Stimulated activated CD8-positive, alpha-beta memory T cell treated with anti-CD3 and anti-CD28 coated beads, Interleukin-7, amount 100 ng/mL, for 48 hours (primary cell): ENCODE results near the gene FCN1.

ENCODE experiments used
- DNase-seq, 2 donors: peaks; one replicate each; pipeline ENCODE4 v3.0.0-alpha.2; 2020; ENCODE audit warnings: low read depth in 1 of 2; ENCODE audit errors: extremely low read depth in 1 of 2

FCN1 gene

GRCh38 chr9:134894136-134894860 is 23.4 kb downstream of the FCN1 start:
- DNase-seq, result no peak

DNA sequence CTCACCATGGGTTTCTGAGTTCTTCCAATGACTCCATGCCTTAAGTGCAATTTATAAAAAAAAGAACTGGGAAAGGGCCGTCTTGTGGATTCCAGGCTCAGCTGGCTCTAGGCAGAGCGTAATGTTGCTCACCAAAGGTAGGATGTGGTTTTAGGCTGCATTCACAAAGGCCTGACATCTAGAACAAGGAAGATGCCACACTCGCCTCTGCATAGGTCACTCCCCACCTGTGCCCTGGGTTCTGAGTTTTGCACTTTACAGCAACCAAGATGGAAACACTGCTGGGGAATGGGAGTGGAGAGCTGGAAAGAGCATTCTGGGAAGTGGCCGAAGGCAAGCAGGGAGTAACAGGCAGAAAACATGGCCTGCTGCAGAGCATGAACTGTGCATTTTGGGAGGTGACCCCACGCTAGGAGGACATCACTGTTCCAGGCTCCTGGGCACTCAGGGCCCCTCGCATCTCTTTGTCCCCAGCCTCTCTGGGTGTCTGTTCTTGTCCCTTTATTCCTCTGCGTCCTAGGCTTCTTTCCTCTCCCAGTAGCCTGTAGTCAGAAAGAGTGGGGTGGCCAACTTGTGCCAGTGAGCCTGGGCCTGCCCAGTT is 24.8 kb downstream of the FCN1 start:
- no peak for DNase-seq

DNA sequence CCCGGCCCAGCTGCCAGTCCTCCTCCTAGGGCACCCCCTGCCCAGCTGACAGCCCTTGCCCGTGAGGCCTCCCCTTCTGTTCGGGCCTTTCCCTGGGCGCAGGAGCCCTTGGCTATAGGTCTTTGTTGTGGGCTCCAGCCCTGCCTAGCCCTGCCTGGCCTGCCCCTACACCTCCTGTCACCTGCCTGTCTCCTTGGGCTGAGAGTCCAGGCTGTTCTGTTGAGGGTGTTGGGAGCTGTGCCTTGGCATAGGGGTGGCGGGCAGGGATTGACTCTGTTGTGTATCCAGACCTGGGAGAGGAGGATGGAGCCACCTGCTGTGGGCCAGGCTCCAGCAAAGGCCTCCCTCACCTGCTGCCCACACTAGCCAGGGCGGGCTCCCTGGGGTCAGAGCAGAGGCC is 25.5 kb downstream of the FCN1 start:
- DNase-seq, result no peak

DNA sequence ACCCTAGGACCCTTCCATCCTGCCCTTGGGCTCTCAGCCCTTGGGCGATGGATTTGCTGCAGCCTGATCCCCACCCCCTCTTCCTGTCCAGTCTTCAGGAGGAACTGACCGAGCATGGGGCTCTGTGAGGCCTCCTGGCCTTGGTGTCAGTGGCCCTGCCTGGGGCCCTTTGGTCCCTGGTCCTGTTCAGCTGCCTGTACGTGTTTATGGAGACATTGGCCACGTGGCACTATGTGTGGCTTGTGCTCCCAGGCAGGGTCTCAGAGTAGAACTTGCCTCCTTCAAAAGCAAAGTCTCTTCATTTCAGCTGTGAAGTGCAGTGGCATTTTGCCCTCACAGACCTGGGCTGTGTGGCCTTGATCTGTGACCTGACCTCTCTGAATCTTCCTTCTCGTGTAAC is 26.0 kb downstream of the FCN1 start:
- no peak for DNase-seq

- DNase-seq, result no peak
These were observed 26.7 kb downstream of the FCN1 start for GRCh38 chr9:134891053-134891452.

DNA sequence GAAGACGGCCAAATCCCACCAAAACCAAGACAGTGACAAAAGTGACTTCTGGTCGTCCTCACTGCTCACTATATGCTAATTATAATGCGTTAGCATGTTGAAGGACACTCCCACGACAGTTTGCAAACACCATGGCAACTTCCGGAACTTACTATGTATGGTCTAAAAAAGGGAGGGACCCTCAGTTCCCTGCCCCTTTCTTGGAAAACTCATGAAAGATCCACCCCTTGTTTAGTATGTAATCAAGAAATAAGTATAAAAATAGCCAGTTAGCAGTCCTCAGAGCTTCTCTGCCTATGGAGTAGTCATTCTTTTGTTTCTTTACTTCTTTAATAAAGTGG is 27.6 kb downstream of the FCN1 start:
- DNase-seq, result no peak

DNA sequence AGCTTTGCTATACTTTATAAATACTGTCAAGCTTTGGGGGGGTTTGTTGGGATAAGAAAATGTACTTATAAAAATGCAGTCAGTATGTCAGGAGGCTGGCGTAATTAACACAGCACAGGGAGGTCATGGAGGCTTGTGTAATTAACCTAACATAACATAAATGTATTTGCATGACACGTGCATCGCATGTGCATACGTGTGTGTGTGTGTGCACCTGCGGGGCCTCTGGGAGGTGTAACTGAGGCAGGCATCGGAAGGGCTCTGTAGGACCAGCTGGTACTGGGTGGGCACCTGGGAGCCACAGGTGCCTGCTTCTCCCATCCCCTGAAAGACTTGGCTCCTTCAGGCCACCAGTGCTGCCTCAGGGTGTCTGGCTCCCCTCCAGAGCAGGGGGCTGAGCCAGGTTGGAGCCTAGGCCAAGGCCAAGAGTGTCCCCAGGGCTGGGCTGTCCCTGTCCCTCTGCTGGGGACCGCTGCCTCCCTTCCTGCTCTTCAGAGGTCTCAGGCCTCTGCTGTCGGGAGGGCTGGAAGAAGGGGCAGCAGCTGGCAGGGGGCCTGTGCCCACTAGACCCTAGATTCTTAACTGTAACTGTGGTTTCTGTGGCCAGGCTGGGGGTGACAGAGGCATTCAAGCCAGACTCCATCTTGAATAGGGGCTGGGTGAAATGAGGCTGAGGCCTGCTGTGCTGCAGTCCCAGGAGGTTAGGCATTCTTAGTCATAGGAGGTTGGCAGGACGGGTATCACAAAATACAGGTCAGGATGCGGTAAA is 28.1 kb downstream of the FCN1 start:
- DNase-seq, result no peak

DNA sequence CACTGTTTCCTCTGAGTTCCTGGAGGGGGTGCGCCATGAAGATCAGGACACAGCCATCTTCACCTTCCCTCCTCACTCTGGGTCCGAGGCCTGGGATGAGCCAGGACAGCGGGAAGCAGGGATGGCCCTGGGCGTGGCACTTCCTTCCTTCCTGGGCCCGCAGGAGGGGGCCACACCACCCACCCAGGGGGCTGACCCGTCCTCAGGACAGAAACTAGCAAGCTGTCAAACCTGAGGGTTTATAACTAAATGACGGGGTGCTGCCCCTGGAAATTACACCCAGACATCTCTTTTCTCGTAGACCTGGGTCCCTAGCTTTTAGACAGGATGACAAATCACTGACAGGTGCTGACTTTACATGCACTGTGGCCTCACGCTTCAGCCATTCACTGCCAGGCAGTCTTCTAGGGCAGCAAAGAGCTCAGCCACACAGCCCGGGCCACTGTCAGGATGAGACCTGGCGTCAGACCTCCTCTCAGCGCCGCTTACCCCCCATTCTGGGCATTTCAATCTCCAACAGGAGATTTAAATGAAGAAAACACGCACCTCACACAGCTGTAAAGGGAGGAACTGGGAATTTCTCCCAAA is 29.0 kb downstream of the FCN1 start:
- DNase-seq, result no peak

GRCh38 chr9:134887686-134888602 is 29.8 kb downstream of the FCN1 start:
- DNase-seq, result no peak

DNA sequence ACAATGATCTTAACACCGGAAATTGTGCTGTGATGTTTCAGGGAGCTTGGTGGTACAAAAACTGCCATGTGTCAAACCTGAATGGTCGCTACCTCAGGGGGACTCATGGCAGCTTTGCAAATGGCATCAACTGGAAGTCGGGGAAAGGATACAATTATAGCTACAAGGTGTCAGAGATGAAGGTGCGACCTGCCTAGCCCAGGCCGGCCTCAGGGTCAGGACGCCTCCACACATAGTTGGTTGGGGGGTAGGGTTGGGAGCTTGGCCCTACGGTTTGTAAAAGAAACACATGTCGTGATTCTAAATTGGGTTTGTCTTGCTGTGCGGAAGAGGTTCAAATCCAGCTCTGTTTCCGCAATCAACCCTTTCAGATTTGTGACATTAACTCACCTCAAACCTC is 30.5 kb downstream of the FCN1 start:
- no peak for DNase-seq

DNA sequence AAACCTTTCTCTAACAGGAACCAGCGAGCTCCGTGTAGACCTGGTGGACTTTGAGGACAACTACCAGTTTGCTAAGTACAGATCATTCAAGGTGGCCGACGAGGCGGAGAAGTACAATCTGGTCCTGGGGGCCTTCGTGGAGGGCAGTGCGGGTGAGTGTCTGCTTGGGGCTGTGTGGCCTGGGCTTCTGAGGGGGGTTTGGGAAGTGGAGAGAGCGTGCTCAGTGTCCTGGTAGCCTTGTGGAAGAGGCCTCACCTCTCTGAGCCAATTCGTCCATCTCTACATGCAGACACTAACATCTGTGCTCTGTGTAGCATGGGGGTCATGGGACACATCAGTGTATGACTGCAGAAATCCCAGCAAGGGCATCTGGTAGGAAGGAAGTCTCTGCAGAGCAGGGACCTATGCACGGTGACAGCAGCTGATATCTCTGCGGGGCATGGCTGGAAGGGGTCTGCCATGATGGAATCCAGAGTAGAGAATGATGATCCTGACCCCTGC is 31.2 kb downstream of the FCN1 start:
- no peak for DNase-seq

- no peak for DNase-seq
These were observed 31.9 kb downstream of the FCN1 start for GRCh38 chr9:134885679-134886412.

DNA sequence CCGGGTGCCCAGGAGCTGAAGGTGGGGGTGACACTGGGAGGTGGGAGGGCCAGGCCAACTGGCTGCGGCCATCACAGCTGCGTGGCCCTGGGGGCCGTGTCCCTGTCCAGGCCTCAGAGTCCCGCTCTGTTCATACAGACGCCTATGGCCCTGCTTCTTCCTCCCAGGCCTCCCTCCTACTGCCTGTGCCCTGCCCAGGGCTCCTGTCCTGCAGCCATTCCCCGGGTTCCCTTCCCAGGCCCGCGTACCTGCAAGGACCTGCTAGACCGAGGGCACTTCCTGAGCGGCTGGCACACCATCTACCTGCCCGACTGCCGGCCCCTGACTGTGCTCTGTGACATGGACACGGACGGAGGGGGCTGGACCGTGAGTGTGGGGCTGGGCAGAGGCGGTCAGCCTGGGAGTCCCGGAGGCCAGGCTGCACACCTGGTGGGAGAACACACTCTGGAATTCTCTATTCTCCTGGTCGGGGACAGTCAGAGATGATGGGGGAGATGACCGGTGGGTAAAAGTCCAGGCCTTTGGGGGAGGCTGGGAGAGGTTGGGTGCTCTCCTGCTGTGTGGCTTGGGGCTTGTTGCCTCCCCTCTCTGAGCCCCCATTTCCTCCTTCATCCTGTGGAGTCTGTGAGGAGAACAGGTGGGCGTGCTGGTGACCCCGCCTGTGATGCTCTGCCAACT is 32.6 kb downstream of the FCN1 start:
- DNase-seq, result no peak

GRCh38 chr9:134884492-134884891 is 33.2 kb downstream of the FCN1 start:
- no peak for DNase-seq

- no peak for DNase-seq
These were observed 34.5 kb downstream of the FCN1 start for GRCh38 chr9:134883040-134883782.

- DNase-seq, result no peak
These were observed 35.4 kb downstream of the FCN1 start for GRCh38 chr9:134882204-134882785.

DNA sequence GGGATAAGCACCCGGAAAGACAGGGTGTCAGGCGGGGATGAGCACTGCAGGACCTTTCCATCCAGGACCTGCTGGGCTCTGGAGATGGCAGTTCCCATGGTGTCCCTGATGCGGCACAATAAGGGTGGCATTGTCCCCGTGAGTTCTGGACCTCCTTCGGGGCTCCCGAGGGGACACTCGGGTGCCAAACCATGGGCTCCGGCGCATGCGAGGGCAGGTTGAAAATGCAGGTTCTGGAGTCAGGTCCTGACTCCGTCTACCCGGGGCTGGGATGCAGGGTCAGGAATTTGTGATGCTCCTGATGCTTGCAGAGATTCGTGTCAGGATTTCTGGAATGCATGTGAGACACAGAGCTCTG is 36.4 kb downstream of the FCN1 start:
- no peak for DNase-seq
